HUES48 (cell line): Measurements from ENCODE around the gene NFKB2.

Experiments
- H3K27ac ChIP-seq: one replicate; pipeline ENCODE4 v1.7.0; 2013; ENCODE audit warnings: low read depth, low read length, inconsistent platforms
- H3K27me3 ChIP-seq: 2 replicates; pipeline ENCODE4 v1.6.1; 2013; ENCODE audit warnings: mild to moderate bottlenecking, low read length; ENCODE audit not compliant: control insufficient read depth, insufficient read depth
- H3K36me3 ChIP-seq: 2 replicates; pipeline ENCODE4 v1.6.1; 2013; ENCODE audit warnings: low read length; ENCODE audit not compliant: control insufficient read depth, insufficient read depth
- H3K4me1 ChIP-seq: 2 replicates; pipeline ENCODE4 v1.6.1; 2013; ENCODE audit warnings: mild to moderate bottlenecking, low read length; ENCODE audit not compliant: control insufficient read depth, insufficient read depth
- H3K4me3 ChIP-seq: 2 replicates; pipeline ENCODE4 v1.5.1; 2013; ENCODE audit warnings: mild to moderate bottlenecking, low read depth, low read length
- H3K9ac ChIP-seq: 2 replicates; pipeline ENCODE4 v1.6.1; 2013; ENCODE audit warnings: mild to moderate bottlenecking, low read depth, low read length, moderate library complexity
- H3K9me3 ChIP-seq: 2 replicates; pipeline ENCODE4 v1.6.1; 2013; ENCODE audit warnings: low read length; ENCODE audit not compliant: control insufficient read depth, insufficient read depth

NFKB2 gene

DNA sequence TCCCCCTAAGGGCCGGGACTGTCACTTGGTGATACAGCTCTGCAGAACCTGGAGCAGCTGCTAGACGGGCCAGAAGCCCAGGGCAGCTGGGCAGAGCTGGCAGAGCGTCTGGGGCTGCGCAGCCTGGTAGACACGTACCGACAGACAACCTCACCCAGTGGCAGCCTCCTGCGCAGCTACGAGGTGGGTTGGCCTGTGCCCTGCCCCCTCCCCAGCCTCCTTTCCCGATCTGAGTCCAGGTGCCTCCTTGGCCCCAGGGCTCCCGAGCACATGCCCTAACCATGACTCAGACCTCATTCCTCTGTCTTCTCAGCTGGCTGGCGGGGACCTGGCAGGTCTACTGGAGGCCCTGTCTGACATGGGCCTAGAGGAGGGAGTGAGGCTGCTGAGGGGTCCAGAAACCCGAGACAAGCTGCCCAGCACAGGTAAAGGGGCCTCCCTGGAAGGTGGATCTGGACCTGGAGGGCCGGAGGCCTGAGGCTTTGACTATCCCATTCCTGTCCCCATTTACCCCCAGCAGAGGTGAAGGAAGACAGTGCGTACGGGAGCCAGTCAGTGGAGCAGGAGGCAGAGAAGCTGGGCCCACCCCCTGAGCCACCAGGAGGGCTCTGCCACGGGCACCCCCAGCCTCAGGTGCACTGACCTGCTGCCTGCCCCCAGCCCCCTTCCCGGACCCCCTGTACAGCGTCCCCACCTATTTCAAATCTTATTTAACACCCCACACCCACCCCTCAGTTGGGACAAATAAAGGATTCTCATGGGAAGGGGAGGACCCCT lies 6.4 kb downstream of the NFKB2 start:
- H3K4me1 ChIP-seq, result peaks cover 4% of the 10 kb centered on the region; the same call in 1 of the 2 replicates
- H3K9me3 ChIP-seq, result no peaks in the 10 kb centered on the region
- no peak overlapping the region for H3K4me3 ChIP-seq
- no peak overlapping the region for H3K9ac ChIP-seq
- H3K36me3 ChIP-seq, result peaks cover 28% of the 10 kb centered on the region
- 0 out of 2 replicates have a peak, but pooled peaks cover 5% of the 10 kb centered on the region for H3K27me3 ChIP-seq
- H3K27ac ChIP-seq, result no peak overlapping the region

DNA sequence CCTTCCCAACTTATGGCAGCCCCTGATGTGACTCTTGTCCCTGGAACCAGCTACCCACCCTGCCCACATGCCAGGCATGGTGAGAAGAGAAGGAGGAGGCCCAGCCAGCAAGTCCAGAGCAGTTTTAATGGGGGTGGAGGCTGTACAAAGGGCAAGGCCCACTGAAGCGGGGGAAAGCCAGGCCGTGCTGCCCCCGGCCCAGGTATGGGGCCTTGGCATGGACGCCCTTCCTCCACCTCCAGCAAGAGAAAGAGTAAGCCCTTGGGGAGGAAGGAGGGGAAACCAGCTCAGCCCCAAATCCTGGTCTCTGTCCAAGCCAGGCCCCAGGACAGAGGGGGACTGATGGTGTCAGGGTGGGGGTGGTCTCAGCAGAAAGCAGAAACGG lies 7.0 kb downstream of the NFKB2 start:
- H3K9me3 ChIP-seq, result no peaks in the 10 kb centered on the region
- H3K27ac ChIP-seq, result no peak overlapping the region
- peaks cover 4% of the 10 kb centered on the region; the same call in 1 of the 2 replicates for H3K4me1 ChIP-seq
- peaks cover 26% of the 10 kb centered on the region for H3K36me3 ChIP-seq
- no peak overlapping the region for H3K4me3 ChIP-seq
- peaks cover 8% of the 10 kb centered on the region for H3K27me3 ChIP-seq
- no peak overlapping the region for H3K9ac ChIP-seq

DNA sequence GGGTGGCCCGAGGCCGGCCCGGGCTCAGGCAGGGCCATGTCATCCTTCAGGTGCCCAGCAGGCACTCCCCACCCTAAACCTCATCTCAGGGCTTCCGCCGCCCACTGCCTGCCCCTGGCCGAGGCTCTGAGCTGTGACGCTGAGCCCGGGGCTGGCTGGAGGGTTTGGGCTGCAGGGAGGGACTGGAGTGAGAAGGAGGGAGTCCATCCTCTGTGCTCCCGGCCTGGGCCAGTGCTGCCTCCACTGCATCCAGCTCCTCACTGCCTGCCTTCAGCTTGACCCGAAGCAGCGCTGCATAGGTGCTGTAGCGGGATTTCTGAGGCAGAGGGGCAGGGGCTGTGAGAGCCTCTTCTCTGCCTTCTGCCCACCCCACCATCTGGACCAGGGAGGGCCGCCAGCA lies 7.6 kb downstream of the NFKB2 start:
- Histone ChIP-seq H3K9me3 (no peaks in the 10 kb centered on the region), H3K27me3 (peaks cover 14% of the 10 kb centered on the region), H3K36me3 (peaks cover 20% of the 10 kb centered on the region), H3K27ac (no peak overlapping the region), H3K4me1 (peaks cover 4% of the 10 kb centered on the region; the same call in 1 of the 2 replicates), H3K9ac (no peak overlapping the region), H3K4me3 (no peak overlapping the region)

DNA sequence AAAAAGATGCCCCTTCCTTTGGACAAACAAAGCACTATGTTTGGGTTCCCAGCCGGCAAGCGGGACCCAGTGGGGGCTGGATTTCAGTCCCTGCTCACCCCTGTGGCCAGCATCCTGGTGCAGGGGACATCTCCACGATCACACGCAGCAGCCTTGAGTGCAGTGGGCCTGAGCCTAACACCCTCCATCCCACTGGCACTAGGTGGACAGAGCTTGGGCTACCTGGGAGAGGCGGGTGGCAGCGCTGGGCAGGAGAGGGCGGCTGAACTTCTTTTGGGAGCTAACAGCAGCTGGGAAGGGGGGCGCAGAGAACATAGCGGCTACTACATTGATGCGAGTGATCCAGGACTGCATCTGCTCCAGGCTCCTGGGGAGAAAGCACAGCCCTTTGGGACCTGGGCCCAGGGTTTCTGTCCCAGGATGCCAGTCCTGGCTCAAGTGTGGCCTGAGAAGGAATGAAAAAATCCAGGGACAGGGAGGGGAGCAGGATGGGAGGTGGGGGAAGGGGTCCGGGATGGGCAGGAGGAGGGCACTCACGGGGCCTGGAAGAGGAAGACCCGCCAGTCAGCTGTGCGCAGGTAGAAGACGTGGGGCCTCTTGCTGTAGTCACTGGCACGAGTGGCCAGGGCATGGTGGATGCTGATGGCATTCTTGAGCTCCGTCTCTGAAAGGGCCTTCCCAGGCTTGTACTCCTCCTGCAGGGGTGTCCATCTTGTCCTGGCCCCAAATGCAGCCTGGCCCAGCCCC lies 9.0 kb downstream of the NFKB2 start:
- Histone ChIP-seq H3K36me3 (peaks cover 15% of the 10 kb centered on the region), H3K9ac (no peak overlapping the region), H3K4me3 (no peak overlapping the region), H3K4me1 (peaks cover 10% of the 10 kb centered on the region; the same call in 1 of the 2 replicates), H3K9me3 (no peaks in the 10 kb centered on the region), H3K27ac (no peak overlapping the region), H3K27me3 (peaks cover 28% of the 10 kb centered on the region)

DNA sequence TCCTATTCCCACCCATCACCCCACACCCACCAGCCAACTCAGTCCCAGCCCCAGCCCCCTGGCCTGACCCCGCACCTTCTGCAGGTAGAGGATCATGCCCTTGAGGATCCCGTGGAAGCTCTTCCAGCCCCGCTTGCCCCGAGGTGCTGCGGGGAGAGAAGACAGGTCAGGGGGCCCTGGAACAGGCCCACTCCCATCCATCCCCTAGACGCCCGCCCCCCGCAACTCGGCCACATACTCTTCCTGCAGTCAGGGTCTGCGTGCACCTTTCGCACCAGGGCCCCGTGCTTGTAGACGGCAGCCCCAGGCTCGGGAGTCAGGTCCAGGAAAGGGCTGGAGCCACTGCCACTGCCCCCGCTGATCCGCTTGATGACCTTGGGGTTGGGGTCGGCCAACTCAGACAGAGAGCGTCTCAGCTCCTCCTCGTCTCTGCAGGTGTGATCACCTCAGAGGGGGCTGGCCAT lies 9.6 kb downstream of the NFKB2 start:
- no peaks in the 10 kb centered on the region for H3K9me3 ChIP-seq
- peaks cover 13% of the 10 kb centered on the region; the same call in 1 of the 2 replicates for H3K4me1 ChIP-seq
- H3K9ac ChIP-seq, result no peak overlapping the region
- no peak overlapping the region for H3K27ac ChIP-seq
- H3K36me3 ChIP-seq, result peaks cover 15% of the 10 kb centered on the region
- peaks cover 30% of the 10 kb centered on the region for H3K27me3 ChIP-seq
- no peak overlapping the region for H3K4me3 ChIP-seq

DNA sequence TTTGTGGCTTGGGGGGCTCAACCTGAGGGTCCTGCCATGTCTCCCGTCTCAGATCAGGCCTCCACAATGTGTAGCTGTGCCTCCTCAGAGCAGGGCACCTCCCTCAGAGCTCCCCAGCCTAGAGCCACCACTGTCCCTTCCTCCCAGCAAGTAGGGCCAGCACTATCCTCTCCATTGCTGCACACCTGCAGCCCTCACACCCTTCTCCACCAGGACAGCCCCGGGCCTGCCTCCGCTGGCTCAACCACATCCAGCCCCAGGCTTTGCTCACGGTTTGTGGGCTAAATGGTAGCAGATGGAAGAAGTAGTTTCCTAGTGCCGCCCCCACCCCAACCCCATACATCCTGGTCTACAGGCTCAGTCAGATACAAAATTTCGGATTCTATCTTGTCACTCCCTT lies 10.1 kb downstream of the NFKB2 start:
- Histone ChIP-seq H3K9ac (no peak overlapping the region), H3K4me1 (peaks cover 15% of the 10 kb centered on the region; the same call in 1 of the 2 replicates), H3K36me3 (peaks cover 11% of the 10 kb centered on the region), H3K9me3 (no peaks in the 10 kb centered on the region), H3K27ac (no peak overlapping the region), H3K4me3 (no peak overlapping the region), H3K27me3 (peaks cover 34% of the 10 kb centered on the region)

DNA sequence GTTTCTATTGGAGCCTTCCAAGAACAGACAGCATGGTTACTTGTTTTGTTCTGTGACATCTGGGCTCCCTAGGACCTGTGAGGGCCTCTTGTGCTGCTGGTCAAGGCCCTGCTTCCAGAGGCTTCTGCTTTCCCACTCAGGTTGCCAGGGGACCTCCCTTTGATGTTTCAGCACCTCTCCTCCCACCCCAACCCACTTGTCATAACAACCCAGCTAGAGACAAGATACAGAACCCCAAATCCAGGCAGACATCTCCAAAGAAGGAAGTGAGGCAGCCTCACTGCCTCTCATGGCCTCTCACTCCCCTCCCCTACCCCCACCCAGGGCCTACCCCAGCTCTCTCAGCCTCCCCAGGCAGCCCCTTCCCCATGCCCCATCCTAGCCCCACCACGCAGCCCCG lies 11.3 kb downstream of the NFKB2 start:
- Histone ChIP-seq H3K27ac (no peak overlapping the region), H3K27me3 (peaks cover 46% of the 10 kb centered on the region), H3K9me3 (no peaks in the 10 kb centered on the region), H3K4me3 (no peak overlapping the region), H3K36me3 (0 out of 2 replicates have a peak, but pooled peaks cover under 1% of the 10 kb centered on the region), H3K4me1 (peaks cover 21% of the 10 kb centered on the region; the same call in 1 of the 2 replicates), H3K9ac (no peak overlapping the region)

DNA sequence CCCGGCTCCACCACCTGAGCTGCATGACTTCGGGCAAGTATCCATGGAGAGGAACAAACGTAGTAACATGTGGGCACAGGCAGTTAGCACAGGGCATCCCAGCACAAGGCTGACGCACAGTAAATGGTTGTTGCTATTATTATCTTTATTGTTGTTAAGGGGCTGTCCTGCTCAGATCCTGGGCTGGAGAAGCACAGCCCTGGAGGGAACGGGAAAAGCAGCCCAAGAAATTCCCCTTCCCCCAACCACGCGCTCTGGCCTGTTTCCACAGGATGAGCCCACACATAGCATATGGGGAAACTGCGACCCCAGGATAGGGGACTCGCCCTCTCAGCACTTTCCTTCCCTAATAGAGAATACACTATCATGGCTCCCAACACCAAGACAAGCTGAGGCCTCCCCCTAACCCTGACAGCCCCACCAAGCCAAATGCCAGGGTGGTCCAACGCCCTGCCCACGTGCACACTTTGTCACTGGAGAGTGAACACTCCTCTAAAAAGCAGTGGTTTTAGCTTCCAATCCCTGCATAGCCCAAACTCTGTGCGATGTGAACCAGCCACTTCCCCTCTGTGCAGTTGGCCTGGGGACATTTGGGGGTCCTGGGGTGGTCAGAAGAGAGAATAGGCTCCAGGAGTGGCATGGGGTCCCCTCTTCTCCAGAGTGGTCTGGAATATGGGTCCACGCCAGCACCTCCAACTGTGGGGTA lies 12.1 kb downstream of the NFKB2 start:
- no peaks in the 10 kb centered on the region for H3K9me3 ChIP-seq
- H3K9ac ChIP-seq, result no peak overlapping the region
- no peaks in the 10 kb centered on the region for H3K36me3 ChIP-seq
- H3K27ac ChIP-seq, result no peak overlapping the region
- H3K4me3 ChIP-seq, result no peak overlapping the region
- peaks cover 21% of the 10 kb centered on the region; the same call in 1 of the 2 replicates for H3K4me1 ChIP-seq
- H3K27me3 ChIP-seq, result peaks cover 52% of the 10 kb centered on the region

DNA sequence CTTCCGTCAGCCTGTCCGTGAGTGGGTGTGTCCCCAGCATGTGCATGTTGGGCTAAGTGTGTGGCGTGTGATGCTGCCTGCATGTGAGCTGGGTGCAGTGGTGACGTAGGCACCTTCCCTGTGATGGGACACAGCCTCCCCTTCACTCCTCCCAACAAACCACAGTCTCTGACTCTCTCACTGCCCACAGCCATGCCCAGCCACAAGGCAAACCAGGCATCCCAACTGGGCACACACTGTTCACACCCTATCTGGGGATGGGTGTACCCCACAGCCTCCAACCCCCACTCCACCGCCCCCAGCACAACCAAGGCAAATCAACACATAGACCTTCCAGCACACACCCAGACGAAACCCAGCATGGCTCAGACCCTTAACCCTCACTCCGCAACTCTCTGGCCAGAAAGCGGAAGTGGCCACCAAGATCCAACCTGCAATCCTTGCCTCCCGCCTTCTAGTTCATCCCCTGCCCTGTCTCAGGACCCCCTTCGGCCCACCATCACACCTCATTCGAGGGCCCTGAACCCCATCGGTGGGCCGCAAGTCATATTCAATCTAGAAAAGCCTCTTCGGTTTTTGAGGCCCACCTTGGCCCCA lies 12.7 kb downstream of the NFKB2 start:
- peak overlapping the region; percentile 68; the same call in 1 of the 2 replicates for H3K4me3 ChIP-seq
- no peak overlapping the region for H3K9ac ChIP-seq
- no peak overlapping the region for H3K27ac ChIP-seq
- no peaks in the 10 kb centered on the region for H3K9me3 ChIP-seq
- H3K27me3 ChIP-seq, result peaks cover 52% of the 10 kb centered on the region
- H3K4me1 ChIP-seq, result peaks cover 25% of the 10 kb centered on the region; the same call in 1 of the 2 replicates
- no peaks in the 10 kb centered on the region for H3K36me3 ChIP-seq

DNA sequence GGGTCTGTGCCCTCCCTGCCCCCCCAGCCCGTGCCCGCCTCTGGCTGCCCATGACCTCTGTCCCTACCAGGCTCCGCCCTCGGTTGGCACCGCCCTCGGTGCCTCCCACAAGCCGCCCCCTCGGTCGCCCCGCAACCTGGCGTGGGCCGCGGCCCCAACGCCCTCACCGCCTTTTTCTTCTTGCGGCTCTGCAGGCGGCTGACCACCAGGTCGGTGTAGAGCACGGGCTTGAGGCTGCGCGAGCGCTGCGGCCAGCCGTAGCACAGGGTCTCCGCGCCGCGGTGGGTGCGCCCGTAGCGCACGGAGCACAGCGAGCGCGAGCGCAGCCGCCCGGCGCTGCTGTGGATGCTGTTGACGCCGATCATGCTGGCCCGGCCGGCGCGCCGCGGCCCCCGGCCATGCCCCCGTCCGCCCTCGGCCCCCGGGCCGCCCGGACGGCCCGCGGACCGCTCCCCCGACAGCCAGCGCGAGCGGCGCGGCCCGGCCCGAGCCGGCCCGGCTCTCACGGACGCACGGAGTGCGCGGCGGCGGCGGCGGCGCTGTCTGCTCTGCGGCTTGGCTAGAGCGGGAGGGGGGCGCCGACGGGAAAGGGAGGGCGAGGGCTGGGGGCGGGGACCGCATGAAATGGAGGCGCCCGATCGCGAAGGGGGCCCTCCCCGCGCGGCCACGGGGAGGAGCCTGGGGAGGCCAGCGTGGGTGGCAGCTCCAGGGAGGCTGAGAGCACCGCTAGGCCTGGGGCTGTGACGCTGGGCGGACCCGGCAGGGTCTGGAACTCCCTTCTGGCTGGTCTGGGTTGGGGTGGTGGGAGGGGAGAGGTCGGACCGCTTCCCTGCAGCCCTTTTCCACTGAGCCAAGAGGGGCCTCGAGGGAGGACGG lies 13.5 kb downstream of the NFKB2 start:
- Histone ChIP-seq H3K9ac (no peak overlapping the region), H3K36me3 (no peaks in the 10 kb centered on the region), H3K4me1 (peaks cover 26% of the 10 kb centered on the region; the same call in 1 of the 2 replicates), H3K27me3 (peaks cover 52% of the 10 kb centered on the region), H3K27ac (no peak overlapping the region), H3K9me3 (no peaks in the 10 kb centered on the region), H3K4me3 (peak overlapping the region; percentile 68)
